HG03103 (cell line): ENCODE measurements around the gene IL13RA1.
"Not testable (repeated sequence)": the region's sequence is repeated elsewhere in the genome, so short reads cannot be mapped to it uniquely, and the experiment has no call there.

Experiments
- ATAC-seq: cut with Tn5 transposase; IDR thresholded peaks from one replicate; pipeline ENCODE4 v1.9.1; 2021; ENCODE audit warnings: low read depth; ENCODE audit not compliant: unreplicated experiment

Gene IL13RA1

DNA sequence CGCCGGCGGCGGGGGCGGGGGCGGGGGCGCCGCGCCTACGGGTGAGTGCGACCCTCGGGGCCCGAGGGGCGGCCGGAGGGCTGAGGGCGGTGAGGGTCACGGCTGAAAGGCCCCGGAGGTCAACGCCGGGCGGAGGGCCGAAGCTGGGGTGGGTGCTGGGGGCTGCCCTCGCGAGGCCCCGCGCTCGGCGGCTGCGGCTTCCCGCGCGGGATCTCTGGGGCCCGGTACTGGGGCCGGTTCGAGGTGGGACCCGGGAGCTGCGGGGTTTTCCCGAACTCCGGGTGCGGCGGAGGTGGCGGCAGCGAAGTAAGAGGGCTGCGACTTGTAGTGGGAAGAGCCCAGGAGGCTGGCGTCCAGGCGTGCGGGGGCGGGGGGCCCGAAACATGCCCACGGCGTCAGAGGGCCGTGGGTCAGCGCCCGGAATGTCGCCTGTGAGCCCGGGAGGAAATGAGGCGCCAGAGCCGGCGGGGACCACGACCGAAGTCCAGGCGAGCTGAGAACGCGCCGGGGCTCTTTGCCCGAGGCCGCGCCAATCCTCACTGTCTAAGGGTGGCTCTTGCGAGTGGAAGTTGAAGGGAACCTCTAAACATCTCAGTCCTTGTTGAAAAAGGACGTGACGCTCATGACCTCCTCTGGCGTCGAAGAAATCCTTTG lies 407 bp downstream of the IL13RA1 start:
- ATAC-seq: no peak

DNA sequence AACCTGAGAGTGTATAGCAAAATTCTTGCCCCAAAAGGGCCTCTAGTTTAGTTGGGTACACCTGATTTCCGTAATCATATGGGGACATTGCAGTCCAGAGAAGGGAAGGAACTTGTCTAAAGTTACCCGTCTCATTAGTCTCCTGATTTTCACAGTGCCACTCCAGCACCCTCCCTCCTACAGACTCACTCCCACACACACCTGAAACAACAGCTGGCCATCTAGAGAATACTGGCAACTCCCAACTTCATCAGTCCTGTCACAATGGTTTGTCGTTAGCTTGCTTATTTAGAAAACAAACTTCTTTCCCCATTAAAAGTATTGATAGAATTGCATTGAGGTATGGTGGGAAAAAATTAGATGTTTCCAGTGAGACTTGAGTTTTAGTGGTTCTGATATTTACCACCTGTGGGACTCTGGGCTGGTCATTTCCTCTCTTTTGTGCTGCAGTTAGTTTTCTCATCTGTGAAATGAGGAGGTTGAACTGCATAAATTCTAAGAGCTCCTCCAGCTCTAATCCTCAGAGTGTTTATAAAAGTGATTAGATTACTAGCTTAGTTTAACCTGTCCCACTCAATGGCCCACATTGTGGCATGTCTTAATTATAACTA lies 1.7 kb downstream of the IL13RA1 start:
- no peak for ATAC-seq

DNA sequence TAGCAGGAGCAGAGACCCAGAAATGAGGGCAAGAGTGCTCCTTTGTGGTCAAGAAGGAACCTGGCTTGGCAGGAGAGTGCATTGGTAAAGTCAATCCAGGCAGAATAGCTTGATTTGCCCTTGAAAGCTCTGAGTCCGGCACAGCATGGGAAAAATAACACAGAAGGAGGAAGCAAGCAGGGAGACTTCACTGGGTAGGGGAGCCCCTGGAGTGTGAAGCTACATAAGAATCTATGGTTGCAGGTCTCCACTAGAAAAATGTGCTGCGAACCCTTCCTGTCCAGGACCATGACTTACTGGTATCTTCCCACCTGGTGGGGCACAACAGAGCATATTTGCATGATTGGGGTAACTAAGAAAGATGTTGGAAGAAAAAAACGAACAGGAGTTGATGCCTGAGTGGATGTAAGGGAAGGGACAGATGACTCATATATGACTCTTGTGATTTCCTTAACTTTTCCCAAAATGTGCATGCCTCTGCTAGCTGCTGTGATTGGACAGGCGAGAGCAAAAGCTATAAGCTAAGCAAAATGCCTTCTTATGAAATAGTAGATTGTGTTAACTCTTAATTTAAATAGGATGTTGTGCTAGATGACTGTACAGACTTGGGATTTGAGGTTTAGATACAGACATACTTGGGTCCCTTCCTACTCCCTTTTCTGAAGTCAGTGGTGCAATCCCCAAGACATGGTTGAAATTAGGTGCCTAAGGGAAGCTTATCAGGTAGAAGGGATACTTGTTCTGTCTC lies 3.3 kb downstream of the IL13RA1 start:
- no peak for ATAC-seq

DNA sequence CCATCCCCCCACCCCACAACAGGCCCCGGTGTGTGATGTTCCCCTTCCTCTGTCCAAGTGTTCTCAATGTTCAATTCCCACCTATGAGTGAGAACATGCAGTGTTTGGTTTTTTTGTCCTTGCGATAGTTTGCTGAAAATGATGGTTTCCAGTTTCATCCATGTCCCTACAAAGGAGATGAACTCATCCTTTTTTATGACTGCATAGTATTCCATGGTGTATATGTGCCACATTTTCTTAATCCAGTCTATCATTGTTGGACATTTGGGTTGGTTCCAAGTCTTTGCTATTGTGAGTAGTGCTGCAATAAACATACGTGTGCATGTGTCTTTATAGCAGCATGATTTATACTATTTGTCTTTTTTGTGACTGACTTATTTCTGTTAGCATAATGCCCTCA lies 5.1 kb downstream of the IL13RA1 start:
- ATAC-seq: not testable (repeated sequence)

DNA sequence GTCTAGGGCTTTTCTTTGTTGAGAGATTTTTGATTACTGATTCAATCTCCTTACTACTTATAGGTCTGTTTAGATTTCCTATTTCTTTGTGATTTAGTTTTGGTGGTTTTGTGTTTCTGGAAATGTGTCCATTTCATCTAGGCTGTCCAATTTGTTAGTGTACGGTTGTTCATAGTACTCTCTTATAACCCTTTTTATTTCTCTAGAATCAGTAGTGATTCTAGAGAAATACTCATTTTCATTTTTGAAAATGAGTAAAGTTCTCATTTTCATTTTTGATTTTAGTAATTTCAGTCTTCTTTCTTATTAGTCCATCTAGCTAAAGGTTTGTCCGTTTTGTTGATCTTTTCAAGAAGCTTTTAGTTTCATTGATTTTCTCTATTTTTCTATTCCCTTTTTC lies 7.5 kb downstream of the IL13RA1 start:
- ATAC-seq: no peak

DNA sequence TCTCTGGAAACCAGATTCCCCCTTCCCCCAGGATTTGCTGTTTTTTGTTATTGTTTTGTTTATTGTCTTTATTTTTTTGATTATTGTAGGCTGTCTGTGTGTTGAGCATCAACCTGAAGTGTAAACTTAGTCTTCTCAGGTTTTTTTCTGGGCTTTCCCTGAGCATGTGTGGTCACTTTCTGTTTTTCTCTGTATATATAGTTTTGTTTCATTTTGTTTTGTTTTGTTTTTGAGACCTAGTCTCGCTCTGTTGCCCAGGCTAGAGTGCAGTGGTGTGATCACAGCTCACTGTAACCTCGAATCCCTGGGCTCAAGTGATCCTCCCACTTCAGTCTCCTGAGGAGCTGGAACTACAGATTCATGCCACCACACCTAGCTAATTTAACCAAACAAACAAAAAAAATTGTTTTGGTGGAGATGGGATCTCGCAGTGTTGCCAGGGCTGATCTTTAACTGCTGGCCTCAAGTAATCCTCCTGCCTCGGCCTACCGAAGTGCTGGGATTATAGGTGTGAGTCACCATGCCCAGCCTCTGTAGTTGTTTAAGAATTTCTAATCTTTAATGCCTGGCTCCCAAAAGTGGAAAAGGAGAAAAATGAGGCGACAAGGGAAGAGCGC lies 9.1 kb downstream of the IL13RA1 start:
- ATAC-seq: peak; percentile 82

DNA sequence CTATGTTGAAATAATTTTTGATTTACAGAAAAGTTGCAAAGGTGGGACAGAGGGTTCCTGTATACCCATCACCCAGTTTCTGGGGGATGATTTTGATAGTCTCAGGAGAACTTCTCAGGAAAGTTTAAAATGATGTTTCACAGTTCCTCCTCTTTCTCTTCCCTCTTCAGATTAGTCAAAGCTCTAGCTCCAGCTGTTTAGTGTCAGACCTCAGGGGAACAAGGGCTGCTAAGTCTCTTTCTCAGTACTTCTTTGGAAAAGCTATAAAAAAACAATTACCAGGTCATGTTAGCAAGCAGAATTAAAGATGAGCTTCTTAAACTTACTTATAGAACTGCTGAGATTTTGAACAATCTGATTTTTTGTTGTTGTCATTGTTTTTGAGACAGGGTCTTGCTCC lies 12.2 kb downstream of the IL13RA1 start:
- ATAC-seq: no peak

DNA sequence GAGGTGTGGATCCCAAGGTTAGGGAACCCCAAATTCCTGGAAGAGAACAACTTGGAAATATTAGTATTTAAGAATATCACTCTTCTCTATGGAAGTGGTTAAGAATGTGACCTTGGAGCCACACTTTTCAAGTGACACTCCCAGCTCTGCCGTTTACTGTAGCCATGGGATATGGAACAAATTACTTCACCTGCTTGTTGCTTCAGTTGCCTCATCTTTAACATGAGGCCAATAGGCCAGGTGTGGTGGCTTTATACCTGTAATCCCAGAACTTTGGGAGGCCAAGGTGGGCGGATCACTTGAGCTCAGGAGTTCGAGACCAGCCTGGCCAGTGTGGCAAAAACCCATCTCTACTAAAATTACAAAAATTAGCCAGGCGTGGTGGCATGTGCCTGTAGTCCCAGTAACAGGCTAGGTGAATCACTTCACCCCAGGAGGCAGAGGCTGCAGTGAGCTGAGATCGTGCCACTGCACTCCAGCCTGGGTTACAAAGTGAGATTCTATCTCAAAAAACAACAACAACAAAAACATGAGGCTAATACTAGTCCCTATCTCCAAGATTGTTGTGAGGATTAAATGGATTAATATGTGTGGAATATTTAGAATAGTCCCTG lies 13.0 kb downstream of the IL13RA1 start:
- no peak for ATAC-seq

DNA sequence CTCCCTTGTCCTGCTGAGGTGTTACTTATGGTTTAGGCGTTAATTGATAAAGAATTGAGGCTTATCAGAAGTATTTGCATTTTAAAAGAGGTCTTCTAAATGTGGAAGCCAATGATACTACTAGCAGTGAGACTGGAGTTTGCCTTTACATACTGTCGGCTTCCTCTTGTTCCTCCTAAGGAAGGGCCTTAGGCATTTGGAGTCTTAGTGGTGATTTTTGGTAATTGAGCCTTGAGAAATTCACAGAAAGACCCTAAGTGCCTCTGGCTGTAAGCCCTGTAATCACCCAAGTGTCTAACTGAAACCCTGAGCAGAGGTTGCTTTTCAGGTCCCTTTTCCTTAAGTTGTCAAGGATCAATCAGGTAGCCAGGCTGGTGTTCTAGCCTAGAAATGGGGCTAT lies 14.8 kb downstream of the IL13RA1 start:
- no peak for ATAC-seq

DNA sequence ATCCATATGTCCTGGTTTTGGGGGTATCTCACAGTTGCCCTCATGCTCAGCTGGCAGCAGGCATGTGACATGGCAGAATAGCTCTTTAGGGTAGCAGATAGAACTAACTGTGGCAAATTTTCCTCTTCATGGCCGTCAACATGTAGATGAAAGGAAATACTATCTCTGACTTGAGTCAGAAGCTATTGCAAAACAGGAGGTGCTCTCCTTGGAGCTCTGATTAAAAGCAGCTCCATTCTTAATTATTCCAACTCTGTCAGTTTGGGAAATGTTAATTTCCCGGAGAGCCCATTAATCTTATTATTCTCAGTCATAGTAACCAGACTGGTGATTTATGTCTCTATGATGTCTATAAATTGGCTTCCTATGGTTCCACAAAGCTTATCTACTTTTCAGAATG lies 18.2 kb downstream of the IL13RA1 start:
- ATAC-seq: no peak

DNA sequence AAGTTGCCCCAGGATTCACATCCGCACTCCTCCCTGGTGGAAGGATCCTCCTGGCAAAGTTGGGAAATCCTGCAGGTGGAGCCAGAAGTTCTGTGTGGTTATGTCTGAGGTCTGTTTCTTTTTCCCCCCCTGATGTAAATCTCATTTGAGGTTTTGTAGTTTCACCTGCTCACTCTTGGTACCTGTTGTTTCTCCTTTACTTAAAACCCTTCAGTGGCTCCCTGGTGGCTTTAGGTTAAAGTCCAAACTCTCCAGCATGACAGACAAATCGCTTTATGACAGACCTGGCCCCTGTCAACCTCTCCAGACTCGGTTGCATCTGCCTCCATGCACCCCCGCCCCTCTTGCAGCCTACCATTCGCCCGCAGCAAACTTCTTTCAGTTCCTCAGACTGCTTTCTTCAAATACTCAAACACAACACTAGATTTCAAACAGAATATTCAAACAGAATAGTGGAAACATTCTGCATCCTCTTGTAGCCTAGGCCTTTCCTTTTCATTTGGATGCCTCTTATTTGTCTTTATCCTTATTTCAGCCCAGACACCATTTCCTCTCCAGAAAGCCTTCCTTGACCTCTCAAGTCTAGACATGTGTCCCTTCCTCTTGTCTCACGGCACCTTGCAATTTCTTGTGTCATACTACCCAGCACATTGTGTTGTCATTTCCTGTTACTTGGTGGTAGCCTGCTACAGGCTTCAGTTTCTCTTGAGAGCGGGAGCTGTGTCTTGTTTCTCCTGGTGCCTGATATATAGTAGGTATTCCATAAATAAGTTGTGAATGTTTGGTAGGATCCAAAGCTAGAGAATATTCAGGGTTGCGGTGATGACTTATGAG lies 24.8 kb downstream of the IL13RA1 start:
- ATAC-seq: peak; percentile 66

DNA sequence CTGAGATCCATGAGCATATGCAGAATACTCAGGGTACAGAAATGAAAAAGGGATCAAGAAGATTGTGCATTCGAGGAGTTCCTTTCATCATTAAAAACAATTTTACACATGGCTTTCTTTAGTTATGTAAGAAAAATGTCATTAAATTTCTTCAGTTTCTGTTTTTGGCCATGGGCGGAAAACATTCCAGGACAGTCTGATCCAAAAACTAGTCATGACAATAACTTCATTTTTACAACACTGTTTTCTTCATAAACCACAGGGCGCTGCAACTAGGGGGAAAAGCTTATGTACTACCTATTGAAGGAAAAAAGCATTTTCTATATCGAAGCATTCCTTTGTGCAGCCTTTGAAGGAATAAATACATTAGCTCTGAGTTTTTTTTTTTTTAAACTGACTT lies 28.2 kb downstream of the IL13RA1 start:
- ATAC-seq: no peak

DNA sequence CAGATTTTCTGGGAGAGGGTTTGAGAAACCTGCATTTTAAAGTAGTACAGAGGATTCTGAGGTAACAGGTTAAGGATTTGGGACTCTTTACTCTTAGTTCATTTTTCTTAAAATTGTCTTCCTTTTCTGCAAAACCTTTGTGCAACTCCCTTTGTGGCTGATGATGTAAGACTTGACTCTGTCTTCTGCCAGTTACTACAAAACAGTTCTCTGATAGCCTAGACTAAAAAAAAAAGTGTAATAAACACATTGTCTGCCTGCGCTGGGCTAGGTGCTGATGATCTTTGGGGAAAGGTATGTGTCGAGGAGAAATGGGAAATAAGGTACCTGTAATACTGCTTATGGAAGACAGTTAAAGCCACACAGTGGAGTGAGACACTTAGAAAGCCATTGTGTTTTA lies 28.7 kb downstream of the IL13RA1 start:
- ATAC-seq: no peak

DNA sequence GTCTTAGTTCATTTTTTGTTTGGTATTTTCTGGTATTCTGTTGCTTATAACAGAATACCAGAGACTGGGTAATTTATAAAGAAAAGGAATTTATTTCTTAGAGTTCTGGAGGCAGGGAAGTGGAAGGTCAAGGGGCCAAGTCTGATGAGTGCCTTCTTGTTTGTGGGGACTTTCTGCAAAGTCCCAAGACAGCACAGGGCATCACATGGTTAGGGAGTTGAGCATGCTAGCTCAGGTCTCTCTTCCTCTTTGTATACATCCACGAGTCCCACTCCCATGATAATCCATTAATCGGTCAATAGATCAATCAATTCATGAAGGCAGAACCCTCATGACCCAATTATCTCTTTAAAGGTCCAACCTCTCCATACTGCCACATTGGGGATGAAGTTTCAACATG lies 31.1 kb downstream of the IL13RA1 start:
- ATAC-seq: no peak

DNA sequence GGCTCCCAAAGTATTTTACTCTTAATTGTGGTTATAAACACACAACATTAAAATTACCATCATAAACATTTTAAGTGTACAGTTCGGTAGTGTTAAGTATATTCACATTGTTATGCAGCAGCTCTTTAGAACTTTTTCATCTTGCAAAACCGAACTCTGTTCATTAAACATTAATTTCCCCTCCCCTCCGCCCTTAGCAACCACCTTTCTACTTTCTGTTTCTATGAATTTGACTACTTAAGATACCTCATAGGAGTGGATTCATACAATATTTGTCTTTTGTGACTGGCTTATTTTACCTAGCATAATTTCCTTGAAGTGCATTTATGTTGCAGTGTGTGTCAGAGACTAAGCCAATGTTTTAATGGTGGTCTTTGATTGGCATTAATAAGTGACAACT lies 32.6 kb downstream of the IL13RA1 start:
- no peak for ATAC-seq

DNA sequence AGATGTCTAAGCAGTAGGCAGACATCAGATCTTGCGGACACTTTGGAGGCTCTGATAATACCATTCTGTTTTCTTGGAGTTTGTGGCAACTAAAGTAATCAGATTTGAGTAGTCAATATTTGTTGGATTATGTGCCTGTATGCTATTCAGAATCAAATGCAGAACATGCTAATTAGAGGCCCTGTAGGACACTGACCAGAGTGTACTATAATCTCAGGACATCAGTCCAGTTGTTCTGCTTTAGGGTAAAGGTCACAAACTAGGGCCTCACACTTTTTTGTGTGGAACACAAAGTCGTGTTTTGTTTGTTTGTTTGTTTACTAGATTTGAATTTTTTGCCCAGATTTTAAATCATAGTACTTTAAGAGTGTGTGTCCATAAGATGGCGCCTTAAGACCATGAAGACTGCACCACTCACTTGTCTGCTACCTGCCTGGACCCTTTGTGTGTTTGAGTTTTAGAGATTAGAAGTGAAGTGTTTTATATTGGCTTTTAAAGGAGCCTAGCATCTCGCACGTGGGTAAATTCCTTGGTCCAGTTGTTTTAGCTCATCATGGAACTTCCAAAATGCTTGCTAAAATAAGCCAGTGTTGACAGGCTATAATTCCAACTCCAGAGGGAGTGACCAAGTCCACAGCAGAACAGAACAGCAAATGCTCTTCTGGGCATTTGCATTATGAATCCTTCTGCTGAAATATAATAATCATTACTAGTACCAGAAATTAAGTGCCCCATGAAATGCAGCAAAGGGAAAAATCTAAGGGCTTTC lies 34.7 kb downstream of the IL13RA1 start:
- ATAC-seq: no peak

DNA sequence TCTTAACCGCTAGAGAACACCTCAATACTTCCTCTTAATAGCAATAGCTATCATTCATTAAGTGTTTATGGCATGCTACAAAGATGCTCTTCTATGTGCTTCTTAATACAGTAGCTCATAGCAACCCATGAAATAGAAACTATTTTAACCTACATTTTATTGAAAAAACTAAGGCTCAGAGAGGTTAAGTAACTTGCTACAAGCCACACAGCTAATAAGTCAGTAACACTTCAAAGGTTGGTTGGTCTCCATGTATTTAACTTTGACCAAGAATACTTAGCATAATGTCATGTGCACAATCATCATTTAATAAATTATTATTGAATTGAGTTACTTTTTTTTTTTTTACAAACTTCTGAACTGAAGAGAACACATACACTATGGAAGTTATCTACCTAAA lies 36.1 kb downstream of the IL13RA1 start:
- no peak for ATAC-seq

DNA sequence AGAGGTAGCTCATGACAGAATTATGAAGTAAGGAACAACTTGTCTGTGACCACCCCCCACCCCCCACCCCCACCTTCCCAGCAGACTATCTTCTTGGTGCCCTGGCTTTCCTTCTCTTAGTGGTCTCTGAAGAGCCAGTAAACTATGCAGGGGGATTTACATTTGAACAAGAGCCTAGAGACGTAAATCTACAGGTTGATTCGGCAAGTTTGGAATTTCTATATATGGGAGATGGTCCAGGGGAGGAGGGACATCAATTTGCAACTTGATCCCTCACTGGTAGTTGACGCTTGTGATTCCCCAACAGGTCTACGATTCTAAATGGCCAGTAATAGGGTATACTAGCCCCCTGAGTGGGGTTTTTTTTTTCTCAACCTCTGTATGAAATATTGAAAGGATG lies 36.7 kb downstream of the IL13RA1 start:
- no peak for ATAC-seq

DNA sequence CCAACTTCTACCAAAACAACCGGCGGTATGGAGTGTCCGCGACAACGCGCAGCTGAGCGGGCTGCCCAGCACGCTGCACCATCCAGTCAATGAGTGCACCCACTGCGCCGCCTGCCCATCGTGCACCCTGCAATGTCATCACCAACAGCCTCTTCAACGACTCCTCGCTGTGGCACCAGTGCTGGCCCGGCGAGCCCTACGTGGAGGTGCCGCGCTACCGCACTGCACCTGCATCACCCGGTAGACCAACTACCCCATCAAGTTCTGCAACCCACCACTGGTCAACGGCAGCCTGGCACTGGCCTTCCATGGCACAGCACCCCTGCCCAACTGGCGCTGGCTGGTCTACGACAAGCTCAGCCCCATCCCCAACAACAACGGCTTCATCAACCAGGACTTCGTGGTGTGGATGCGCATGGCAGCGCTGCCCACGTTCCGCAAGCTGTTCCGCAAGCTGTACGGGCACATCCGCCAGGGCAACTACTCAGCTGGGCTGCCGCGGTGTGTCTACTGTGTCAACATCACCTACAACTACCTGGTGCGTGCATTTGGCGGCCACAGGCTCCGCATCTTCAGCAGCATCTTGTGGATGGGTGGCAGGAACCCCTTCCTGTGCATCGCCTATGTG lies 42.8 kb downstream of the IL13RA1 start:
- no peak for ATAC-seq
